ENCODE measurements around the gene PTCD3.

DNA sequence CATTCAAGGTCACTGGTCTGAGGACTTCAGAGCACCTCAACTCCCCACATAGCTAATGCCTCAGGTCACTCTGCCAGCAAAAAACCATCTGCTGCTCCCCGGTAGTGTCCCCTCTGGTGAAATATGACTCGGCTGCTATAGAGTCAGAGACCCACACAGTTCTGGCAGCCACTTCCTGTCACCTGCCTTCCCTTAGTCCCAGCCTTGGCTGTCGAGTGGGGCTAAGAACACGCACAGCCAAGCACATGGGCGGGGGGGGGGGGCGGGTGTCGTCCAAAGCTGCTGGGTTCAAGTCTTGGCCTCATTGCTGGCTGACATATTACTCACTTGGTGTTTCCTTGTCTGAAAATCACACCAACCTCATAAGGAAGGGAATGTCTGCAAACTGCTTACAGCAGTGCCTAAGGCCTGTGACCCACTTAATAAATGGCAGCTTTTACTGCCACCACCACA is 37.9 kb upstream of the PTCD3 start:
- TF ChIP-seq, protein P1, sequence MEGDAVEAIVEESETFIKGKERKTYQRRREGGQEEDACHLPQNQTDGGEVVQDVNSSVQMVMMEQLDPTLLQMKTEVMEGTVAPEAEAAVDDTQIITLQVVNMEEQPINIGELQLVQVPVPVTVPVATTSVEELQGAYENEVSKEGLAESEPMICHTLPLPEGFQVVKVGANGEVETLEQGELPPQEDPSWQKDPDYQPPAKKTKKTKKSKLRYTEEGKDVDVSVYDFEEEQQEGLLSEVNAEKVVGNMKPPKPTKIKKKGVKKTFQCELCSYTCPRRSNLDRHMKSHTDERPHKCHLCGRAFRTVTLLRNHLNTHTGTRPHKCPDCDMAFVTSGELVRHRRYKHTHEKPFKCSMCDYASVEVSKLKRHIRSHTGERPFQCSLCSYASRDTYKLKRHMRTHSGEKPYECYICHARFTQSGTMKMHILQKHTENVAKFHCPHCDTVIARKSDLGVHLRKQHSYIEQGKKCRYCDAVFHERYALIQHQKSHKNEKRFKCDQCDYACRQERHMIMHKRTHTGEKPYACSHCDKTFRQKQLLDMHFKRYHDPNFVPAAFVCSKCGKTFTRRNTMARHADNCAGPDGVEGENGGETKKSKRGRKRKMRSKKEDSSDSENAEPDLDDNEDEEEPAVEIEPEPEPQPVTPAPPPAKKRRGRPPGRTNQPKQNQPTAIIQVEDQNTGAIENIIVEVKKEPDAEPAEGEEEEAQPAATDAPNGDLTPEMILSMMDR (IDR thresholded peaks at IDR 0.05; ENCODE audit: insufficient read depth, low read length): no peak
- no peak for TF ChIP-seq GABPA (IDR thresholded peaks at IDR 0.05; ENCODE audit: low read depth)

All from HL-60 (cell line).